VCaP (cell line): ENCODE results near the gene SLC4A2.

Experiments
- H3K27ac ChIP-seq: fragments of 450-650 bp; 2 replicates; pipeline ENCODE4 v1.5.1; 2017
- TF ChIP-seq, protein P1 (sequence below): fragments of 450-650 bp; conservative IDR thresholded peaks from 2 replicates; pipeline ENCODE4 v1.5.1; 2017; ENCODE audit warnings: mild to moderate bottlenecking, moderate library complexity

SLC4A2 gene

DNA sequence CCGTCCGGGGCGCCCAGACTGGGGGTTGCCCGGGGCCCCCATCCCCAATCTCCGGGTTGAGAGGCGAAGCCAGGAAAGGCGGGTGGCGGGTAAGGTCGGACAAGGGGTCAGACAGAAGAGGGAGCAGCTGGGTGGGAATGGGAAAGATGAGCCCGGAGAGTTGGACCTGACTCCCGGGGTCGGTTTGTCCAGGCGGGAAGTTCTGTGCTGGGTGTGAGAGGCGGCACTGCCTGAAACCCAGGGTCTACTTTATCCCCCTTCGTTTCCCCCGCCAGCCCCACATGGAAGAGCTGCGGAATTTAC lies 675 bp downstream of the SLC4A2 start:
- TF ChIP-seq, protein P1, sequence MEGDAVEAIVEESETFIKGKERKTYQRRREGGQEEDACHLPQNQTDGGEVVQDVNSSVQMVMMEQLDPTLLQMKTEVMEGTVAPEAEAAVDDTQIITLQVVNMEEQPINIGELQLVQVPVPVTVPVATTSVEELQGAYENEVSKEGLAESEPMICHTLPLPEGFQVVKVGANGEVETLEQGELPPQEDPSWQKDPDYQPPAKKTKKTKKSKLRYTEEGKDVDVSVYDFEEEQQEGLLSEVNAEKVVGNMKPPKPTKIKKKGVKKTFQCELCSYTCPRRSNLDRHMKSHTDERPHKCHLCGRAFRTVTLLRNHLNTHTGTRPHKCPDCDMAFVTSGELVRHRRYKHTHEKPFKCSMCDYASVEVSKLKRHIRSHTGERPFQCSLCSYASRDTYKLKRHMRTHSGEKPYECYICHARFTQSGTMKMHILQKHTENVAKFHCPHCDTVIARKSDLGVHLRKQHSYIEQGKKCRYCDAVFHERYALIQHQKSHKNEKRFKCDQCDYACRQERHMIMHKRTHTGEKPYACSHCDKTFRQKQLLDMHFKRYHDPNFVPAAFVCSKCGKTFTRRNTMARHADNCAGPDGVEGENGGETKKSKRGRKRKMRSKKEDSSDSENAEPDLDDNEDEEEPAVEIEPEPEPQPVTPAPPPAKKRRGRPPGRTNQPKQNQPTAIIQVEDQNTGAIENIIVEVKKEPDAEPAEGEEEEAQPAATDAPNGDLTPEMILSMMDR, result 0 out of 2 replicates have a peak, but pooled peaks have one; percentile 15
- H3K27ac ChIP-seq, result peak overlapping the region; percentile 92

DNA sequence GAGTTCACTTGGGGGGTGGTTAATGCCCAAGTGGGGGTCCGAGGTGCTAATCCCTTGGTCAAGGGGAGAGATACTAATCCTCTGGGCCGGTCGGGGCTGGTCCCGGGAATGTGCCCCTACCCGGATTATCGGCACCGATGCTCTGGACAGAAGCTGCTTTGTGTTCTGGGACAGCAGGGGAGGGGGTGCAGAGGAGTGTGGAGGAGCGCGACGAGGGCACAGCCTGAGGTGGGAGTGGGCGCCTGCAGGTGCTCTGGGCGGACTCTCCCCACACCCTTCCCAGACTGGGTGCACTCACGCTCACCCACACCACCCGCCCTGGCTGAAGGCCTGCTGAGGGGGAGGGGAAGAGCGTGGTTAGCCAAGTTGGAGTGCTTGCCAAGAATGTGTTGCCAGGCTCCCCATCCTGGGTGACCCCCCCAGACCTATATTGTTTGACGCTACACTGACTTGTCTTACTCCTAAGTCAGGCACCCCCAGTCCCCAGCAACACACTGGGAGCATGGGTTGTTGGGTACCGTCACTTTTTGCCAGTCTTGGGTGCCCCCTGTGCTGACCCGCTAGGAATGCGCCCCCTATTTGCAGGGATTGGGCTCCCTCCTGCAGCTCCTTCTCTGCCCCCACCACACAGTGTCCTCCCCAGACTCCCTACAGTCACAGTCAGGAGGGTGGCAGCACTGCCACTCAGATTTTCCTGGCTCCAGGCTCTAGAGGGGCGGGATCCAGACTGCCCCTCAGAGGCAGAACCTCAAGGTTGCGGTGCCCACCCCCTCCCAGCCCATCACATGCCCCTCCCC lies 1.2 kb downstream of the SLC4A2 start:
- TF ChIP-seq, protein P1, result no peak
- H3K27ac ChIP-seq, result peak overlapping the region; percentile 92

DNA sequence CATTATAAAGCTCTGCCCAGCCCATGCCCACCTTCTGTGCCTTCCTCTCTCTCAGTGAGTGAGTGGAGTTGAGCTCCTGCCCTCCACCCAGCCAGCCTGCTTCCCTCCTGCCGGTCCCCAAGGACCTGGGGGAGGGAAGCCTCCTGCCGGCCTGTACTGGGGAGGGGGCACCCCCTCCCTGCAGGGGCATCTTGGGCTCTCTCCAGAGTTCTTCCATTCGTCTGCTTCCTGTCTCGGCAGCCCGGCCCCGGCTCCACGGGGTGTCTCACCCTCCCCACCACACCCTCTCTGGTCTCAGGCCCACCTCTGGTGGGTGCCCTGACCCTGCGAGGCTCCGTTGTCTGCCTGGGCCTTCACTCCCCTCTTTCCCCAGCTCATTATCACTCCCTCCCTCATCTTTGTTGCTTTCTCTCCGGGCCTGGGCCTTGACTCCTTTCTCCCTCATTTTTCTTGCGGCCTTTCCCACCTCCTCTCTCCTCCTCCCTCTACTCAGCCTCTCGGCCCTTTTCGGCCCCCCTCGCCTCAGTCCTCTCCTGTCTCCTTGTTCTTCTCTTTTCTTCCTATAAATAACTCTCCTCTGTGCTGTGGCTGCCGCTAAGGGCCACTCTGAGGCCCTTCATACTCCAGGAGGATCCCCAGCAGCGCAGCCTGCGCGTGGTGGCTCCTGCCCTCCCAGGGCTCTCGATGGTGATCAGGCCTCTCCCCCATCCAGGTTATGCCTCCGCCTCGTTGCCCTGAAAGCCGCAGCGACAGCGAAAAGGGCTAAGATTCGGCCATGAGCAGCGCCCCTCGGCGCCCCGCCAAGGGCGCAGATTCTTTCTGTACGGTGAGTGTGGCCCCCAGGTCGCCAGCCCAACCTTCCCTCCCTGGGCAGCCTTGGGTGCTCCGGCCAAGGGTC lies 2.1 kb downstream of the SLC4A2 start:
- peak overlapping the region; percentile 92 for H3K27ac ChIP-seq
- TF ChIP-seq, protein P1, result no peak

DNA sequence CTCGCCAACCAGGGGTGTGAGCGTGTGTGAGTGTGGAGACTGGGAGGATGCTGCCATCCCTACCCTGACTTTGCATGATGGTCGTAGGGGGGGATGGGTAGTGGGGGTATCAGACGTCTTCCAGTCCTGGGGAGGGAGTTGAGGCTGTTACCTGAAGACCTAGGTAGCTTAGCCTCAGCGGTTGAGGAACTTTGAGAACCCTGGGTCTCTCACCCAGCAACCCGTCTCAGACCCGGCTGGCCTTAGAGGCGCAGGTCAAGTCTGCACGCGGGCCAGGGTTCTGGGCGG lies 2.7 kb downstream of the SLC4A2 start:
- TF ChIP-seq, protein P1, result no peak
- no peak overlapping the region for H3K27ac ChIP-seq

DNA sequence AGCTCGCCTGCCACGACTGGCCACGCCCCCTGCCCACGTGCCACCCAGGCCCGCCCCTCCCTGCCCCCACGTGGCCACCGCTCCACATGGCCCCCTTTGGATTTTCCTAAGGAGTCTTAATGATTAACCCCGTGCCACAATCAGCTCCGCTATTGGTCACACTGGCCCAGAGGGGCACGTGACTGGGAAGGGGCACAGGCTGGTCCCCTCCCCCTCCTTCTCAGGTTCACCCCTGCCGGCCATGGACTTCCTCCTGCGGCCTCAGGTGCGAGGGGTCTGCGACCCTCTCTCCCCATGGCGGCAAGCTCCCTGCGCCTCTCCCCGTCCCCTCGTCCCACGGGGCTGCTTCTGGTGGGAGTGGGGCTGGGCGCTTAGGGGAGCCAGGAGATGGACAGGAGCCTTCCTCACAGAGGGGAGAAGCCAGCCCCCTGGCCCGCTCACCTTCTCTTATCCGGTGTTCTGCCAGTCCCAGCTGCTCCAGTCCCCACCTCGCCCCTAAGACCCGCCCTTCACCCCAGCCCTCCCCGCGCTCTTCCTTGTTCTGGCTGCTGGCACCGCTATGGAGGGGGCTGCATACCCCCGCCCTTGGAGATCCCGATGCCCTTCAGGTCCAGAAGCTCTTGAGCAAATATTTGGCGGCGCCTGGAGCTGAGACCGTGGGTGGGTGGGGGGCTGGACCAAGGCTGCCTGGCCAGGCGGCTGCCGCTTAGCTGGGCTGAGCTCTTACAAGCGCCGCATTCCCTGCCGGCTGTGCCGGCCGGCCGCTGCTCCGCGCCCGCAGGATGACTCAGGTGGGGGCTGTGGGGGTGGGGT lies 3.2 kb downstream of the SLC4A2 start:
- H3K27ac ChIP-seq, result no peak overlapping the region
- TF ChIP-seq, protein P1, result no peak

DNA sequence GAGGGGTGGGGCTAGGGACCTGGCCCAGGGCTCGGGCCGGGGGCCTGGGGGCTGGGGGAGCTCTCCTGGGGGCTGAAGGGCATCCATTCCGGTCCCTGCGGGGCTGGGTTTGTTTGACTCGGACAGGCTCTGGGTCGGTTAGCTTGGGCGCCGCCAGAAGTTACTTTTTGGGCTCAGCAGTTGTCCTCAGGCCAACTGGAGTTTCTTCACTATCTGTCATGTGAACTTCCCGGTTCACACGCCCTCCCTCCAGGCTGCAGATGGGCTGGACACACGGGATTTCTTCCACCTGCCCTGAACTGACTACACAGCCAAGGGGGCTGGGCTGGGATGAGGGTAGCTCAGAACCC lies 3.8 kb downstream of the SLC4A2 start:
- TF ChIP-seq, protein P1, result no peak
- no peak overlapping the region for H3K27ac ChIP-seq

DNA sequence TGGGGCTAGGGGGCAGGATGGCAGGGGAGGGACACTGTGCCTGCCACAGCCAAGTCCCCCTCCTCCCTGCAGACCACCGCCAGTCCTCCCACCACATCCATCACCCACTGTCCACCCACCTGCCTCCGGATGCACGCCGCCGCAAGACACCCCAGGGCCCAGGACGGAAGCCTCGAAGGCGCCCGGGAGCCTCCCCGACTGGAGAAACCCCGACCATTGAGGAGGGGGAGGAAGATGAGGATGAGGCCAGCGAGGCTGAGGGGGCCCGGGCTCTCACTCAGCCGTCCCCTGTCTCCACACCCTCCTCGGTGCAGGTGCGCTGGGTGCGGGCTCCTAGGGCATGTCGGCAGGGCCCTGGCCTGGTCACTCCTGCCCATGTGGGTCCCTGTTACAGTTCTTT lies 5.1 kb downstream of the SLC4A2 start:
- no peak overlapping the region for H3K27ac ChIP-seq
- TF ChIP-seq, protein P1, result no peak
